HepG2 (cell line): ENCODE results near the gene TET2. TPM values are rescaled to one million over a fixed set of nuclear protein-coding genes. Genes with fewer than 3 reads are reported as not detected.

Experiments used
- ATAC-seq: fragments of 200-7000 bp; cut with Tn5 transposase; 3 replicates; pipeline ENCODE4 v1.9.1; 2020; ENCODE audit warnings: mild to moderate bottlenecking, moderate library complexity
- BruUV-seq: library from RNA; stranded (reverse); fragments of 400-500 nt; replicated peaks from 2 replicates; lab custom pipeline; 2021; lab: Mats Ljungman, UMichigan
- CTCF ChIA-PET: fragments of 300-600 bp; formaldehyde crosslinking; extraction: SDS; loops from one replicate; lab custom pipeline; 2021; ENCODE audit warnings: low total read pairs, inconsistent platforms, low intra/inter-chr PET ratio; lab: Yijun Ruan, JAX
- POLR2A ChIA-PET: fragments of 350-600 bp; sonication (Branson Sonifier 250); formaldehyde crosslinking; loops from one replicate; lab custom pipeline; 2020; ENCODE audit warnings: antibody characterized with exemption, inconsistent platforms; lab: Yijun Ruan, JAX
- DNase-seq: peaks from one replicate; pipeline ENCODE4 v3.0.0-alpha.2; 2015; ENCODE audit warnings: low spot score
- FAIRE-seq: peaks from 3 replicates; lab custom pipeline; 2011; peaks lifted over from hg19 to GRCh38; lab: Jason Lieb, UNC
- H2AFZ ChIP-seq: one replicate; pipeline ENCODE4 v1.6.1; 2011; ENCODE audit warnings: low read length, inconsistent platforms
- H3K27ac ChIP-seq: fragments of 300-600 bp; 3 replicates; pipeline ENCODE4 v1.8.0; 2011; ENCODE audit warnings: mixed run types, mild to moderate bottlenecking, mixed read lengths, low read length, inconsistent platforms; ENCODE audit not compliant: insufficient read depth; ENCODE audit errors: extremely low read length
- H3K27me3 ChIP-seq, 2 experiments: fragments of 200-600 bp in 1 of 2; 2 replicates in 1 of 2; 3 replicates in 1 of 2; pipeline versions ENCODE4 v1.6.0 to v1.8.0; 2011; ENCODE audit warnings: low read length in 2 of 2, mild to moderate bottlenecking in 2 of 2, moderate library complexity in 2 of 2, inconsistent platforms in 1 of 2; ENCODE audit not compliant: insufficient read depth in 2 of 2, control insufficient read depth in 1 of 2
- H3K36me3 ChIP-seq, 2 experiments: fragments of 200-600 bp in 1 of 2; replicated peaks in 1 of 2; 2 replicates in 1 of 2; 3 replicates in 1 of 2; pipeline versions ENCODE4 v1.5.1 to v1.8.0; 2011; ENCODE audit warnings: low read length in 2 of 2, inconsistent platforms in 1 of 2; ENCODE audit not compliant: insufficient read depth in 2 of 2, control insufficient read depth in 1 of 2
- H3K4me1 ChIP-seq: 2 replicates; pipeline ENCODE4 v1.5.1; 2012; ENCODE audit warnings: low read length, inconsistent platforms; ENCODE audit not compliant: insufficient read depth
- H3K4me2 ChIP-seq: 2 replicates; pipeline ENCODE4 v1.6.0; 2011; ENCODE audit warnings: low read depth, low read length, inconsistent platforms
- H3K4me3 ChIP-seq, 3 experiments: fragments of 200-600 bp in 1 of 3; sonication (generic), shearing (Covaris generic) in 1 of 3; replicated peaks in 1 of 3; 2 replicates each; pipeline ENCODE4 v1.5.1; 2011 to 2016; ENCODE audit warnings: low read length in 3 of 3, inconsistent platforms in 2 of 3, low read depth in 2 of 3, mild to moderate bottlenecking in 2 of 3, control low read depth in 1 of 3, mixed read lengths in 1 of 3; ENCODE audit not compliant: insufficient read depth in 1 of 3
- H3K79me2 ChIP-seq: one replicate; pipeline ENCODE4 v1.6.1; 2011; ENCODE audit warnings: low read length, inconsistent platforms; ENCODE audit not compliant: insufficient read depth
- H3K9ac ChIP-seq: 2 replicates; pipeline ENCODE4 v1.6.0; 2011; ENCODE audit warnings: mild to moderate bottlenecking, low read depth, low read length, inconsistent platforms; ENCODE audit not compliant: insufficient read depth
- H3K9me3 ChIP-seq: 2 replicates; pipeline ENCODE4 v1.5.1; 2012; ENCODE audit warnings: mild to moderate bottlenecking, low read length
- H4K20me1 ChIP-seq: 2 replicates; pipeline ENCODE4 v1.6.0; 2011; ENCODE audit warnings: inconsistent platforms, mild to moderate bottlenecking, low read length, moderate library complexity; ENCODE audit not compliant: insufficient read depth
- ARID2 ChIP-seq: sonication (generic); formaldehyde crosslinking; IDR thresholded peaks from 2 replicates; pipeline ENCODE4 v1.8.1; 2022; ENCODE audit warnings: mild to moderate bottlenecking, missing genetic modification reagents, borderline replicate concordance
- ELF4 ChIP-seq: sonication (generic); formaldehyde crosslinking; IDR thresholded peaks from 2 replicates; pipeline ENCODE4 v1.5.0; 2020; ENCODE audit warnings: missing genetic modification reagents, mild to moderate bottlenecking, moderate library complexity, borderline replicate concordance
- FOXK1 ChIP-seq: sonication (generic); formaldehyde crosslinking; IDR thresholded peaks from 2 replicates; pipeline ENCODE4 v1.4.0; 2020; ENCODE audit warnings: low read depth, missing genetic modification reagents, borderline replicate concordance
- FOXM1 ChIP-seq: sonication (generic); formaldehyde crosslinking; IDR thresholded peaks from 2 replicates; pipeline ENCODE4 v1.5.0; 2020; ENCODE audit warnings: missing genetic modification reagents
- HDAC2 ChIP-seq: sonication (generic); formaldehyde crosslinking; IDR thresholded peaks from 2 replicates; pipeline ENCODE4 v1.4.0; 2020; ENCODE audit warnings: missing genetic modification reagents
- HNF1B ChIP-seq: sonication (generic); formaldehyde crosslinking; IDR thresholded peaks from 2 replicates; pipeline ENCODE4 v1.5.1; 2020; ENCODE audit warnings: mild to moderate bottlenecking, moderate library complexity, missing genetic modification reagents
- HOXA3 ChIP-seq: sonication (generic); formaldehyde crosslinking; IDR thresholded peaks from 2 replicates; pipeline ENCODE4 v1.5.0; 2020; ENCODE audit warnings: missing genetic modification reagents
- ONECUT2 ChIP-seq: sonication (generic); formaldehyde crosslinking; IDR thresholded peaks from 2 replicates; pipeline ENCODE4 v1.4.0; 2020; ENCODE audit warnings: missing genetic modification reagents
- PCBP2 ChIP-seq: fragments of 200-400 bp; formaldehyde crosslinking; optimal IDR thresholded peaks from 2 replicates; pipeline ENCODE3; 2018; ENCODE audit warnings: low read length, low read depth; ENCODE audit not compliant: poor library complexity, severe bottlenecking
- PITX1 ChIP-seq: sonication (generic); formaldehyde crosslinking; IDR thresholded peaks from 2 replicates; pipeline ENCODE4 v1.5.1; 2020; ENCODE audit warnings: mild to moderate bottlenecking, missing genetic modification reagents
- PLRG1 ChIP-seq: fragments of 450-650 bp; conservative IDR thresholded peaks from 2 replicates; pipeline ENCODE4 v1.6.1; 2016
- RFXAP ChIP-seq: sonication (generic); formaldehyde crosslinking; IDR thresholded peaks from 2 replicates; pipeline ENCODE4 v1.4.0; 2020; ENCODE audit warnings: missing genetic modification reagents, borderline replicate concordance
- ZFAT ChIP-seq: sonication (generic); formaldehyde crosslinking; conservative IDR thresholded peaks from 2 replicates; pipeline ENCODE4 v1.8.1; 2023; ENCODE audit warnings: missing genetic modification reagents, inconsistent platforms
- ZNF180 ChIP-seq: sonication (generic); formaldehyde crosslinking; IDR thresholded peaks from 2 replicates; pipeline ENCODE4 v1.4.0; 2020; ENCODE audit warnings: low read depth, missing genetic modification reagents, borderline replicate concordance
- ZNF564 ChIP-seq: sonication (generic); formaldehyde crosslinking; IDR thresholded peaks from 2 replicates; pipeline ENCODE4 v1.8.1; 2023; ENCODE audit warnings: mild to moderate bottlenecking, missing genetic modification reagents
- ZNF615 ChIP-seq: sonication (generic); formaldehyde crosslinking; IDR thresholded peaks from 2 replicates; pipeline ENCODE4 v1.5.0; 2020; ENCODE audit warnings: mild to moderate bottlenecking, missing genetic modification reagents, borderline replicate concordance
- ZNF672 ChIP-seq: sonication (generic); formaldehyde crosslinking; IDR thresholded peaks from 2 replicates; pipeline ENCODE4 v1.8.1; 2022; ENCODE audit warnings: missing genetic modification reagents
- ZNF704 ChIP-seq: sonication (generic); formaldehyde crosslinking; IDR thresholded peaks from 2 replicates; pipeline ENCODE4 v1.8.1; 2023; ENCODE audit warnings: mild to moderate bottlenecking, inconsistent platforms, moderate library complexity, missing genetic modification reagents, borderline replicate concordance
- ZNF777 ChIP-seq: sonication (generic); formaldehyde crosslinking; IDR thresholded peaks from 2 replicates; pipeline ENCODE4 v1.4.0; 2020; ENCODE audit warnings: missing genetic modification reagents
- ZXDC ChIP-seq: sonication (generic); formaldehyde crosslinking; IDR thresholded peaks from 2 replicates; pipeline ENCODE4 v1.5.0; 2020; ENCODE audit warnings: mild to moderate bottlenecking, missing genetic modification reagents
- in situ Hi-C: cut with HindIII; loops from 2 replicates; pipeline ENCODE4 v1.10.0; 2017; ENCODE audit warnings: low pct_unique_long_range_greater_than_20kb; ENCODE audit not compliant: extremely low pct_ligation_motif_present
- intact Hi-C: fragments of 100-400 bp; cut with micrococcal nuclease; formaldehyde crosslinking; loops from one replicate; pipeline ENCODE4 v1.10.0; 2022; ENCODE audit not compliant: unreplicated experiment
- polyA plus RNA-seq, 8 experiments: library from polyadenylated mRNA; depleted of rRNA in 3 of 8; stranded (reverse) in 7 of 8; unstranded in 1 of 8; fragments of >200 nt; fragmentation: Illumina TruSeq in 4 of 8; extraction: Trizol in 4 of 8; gene quantifications; 2 replicates each; pipeline versions ENCODE4 v1.2.1 to v1.2.3, GENCODE V29; 2011 to 2016; ENCODE audit warnings: low read depth in 4 of 8, missing spikeins in 1 of 8, mixed read lengths in 1 of 8; ENCODE audit not compliant: insufficient read depth in 1 of 8
- total RNA-seq, 5 experiments: library from RNA; depleted of rRNA; stranded (reverse); fragments of >200 nt; fragmentation: Illumina TruSeq; extraction: Trizol; gene quantifications; 2 replicates each; pipeline ENCODE4 v1.2.3, GENCODE V29; 2016; ENCODE audit warnings: low read depth in 1 of 5

TET2 gene
- total and polyA plus RNA-seq, 2 of the 13 experiments (the other 11 are each of a cell fraction or from before 2014, with no cell fraction given) = 4.7 to 4.8 TPM

- no peak overlapping the region for H3K4me3 ChIP-seq
- ChIA-PET CTCF (no interaction called here), POLR2A (no interaction called here)
- no peak for ATAC-seq
- in situ Hi-C loops (no loop called here), intact Hi-C loops (no loop called here)
- H2AFZ ChIP-seq = no peak overlapping the region
- TF ChIP-seq HDAC2 (CRISPR knock-in tag) (no peak), FOXK1 (no peak), ZFAT (CRISPR knock-in tag) (no peak), HOXA3 (CRISPR knock-in tag) (no peak), PLRG1 (no peak), RFXAP (no peak), ZNF777 (CRISPR knock-in tag) (no peak), ZNF564 (no peak), ZNF615 (CRISPR knock-in tag) (no peak), FOXM1 (no peak), ZNF704 (CRISPR knock-in tag) (no peak), ONECUT2 (no peak), ZNF180 (CRISPR knock-in tag) (no peak), ELF4 (CRISPR knock-in tag) (no peak), ZNF672 (no peak), HNF1B (CRISPR knock-in tag) (no peak), PCBP2 (no peak), PITX1 (CRISPR knock-in tag) (no peak), ZXDC (CRISPR knock-in tag) (no peak), ARID2 (CRISPR knock-in tag) (no peak)
- H3K4me2 ChIP-seq = no peak overlapping the region
- no peak overlapping the region for H3K27ac ChIP-seq
- no peak overlapping the region for H3K9ac ChIP-seq
- 0 out of 2 replicates have a peak, but pooled peaks cover under 1% of the 10 kb centered on the region for H3K9me3 ChIP-seq
- H3K27me3 ChIP-seq = peaks cover 0 to 2% of the 10 kb centered on the region in 2 experiments; a peak in 1 of 5 replicates
- FAIRE-seq = no peak
- no peak for DNase-seq
- H3K4me1 ChIP-seq = no peaks in the 10 kb centered on the region
- H3K79me2 ChIP-seq = no peaks in the 10 kb centered on the region
- BruUV-seq = no TSS peak
- H3K36me3 ChIP-seq = no peaks in the 10 kb centered on the region
- H4K20me1 ChIP-seq = no peaks in the 10 kb centered on the region
Observed at GRCh38 chr4:105293360-105293759, 146.7 kb downstream of the TET2 start.
